ACHN (cell line): Measurements from ENCODE around the gene ALX3.
A peak's percentile ranks its signal among the peaks of the same experiment; 100 is the strongest.
"Not testable (repeated sequence)": the region's sequence is repeated elsewhere in the genome, so short reads cannot be mapped to it uniquely, and the experiment has no call there.

Experiments used
- DNase-seq: peaks from one replicate; pipeline ENCODE4 v3.0.0-alpha.2; 2015
- in situ Hi-C: cut with HindIII; loops from 2 replicates; pipeline ENCODE4 v1.10.0; 2017; ENCODE audit warnings: low sequenced_read_pairs, low pct_ligation_motif_present, low pct_unique_long_range_greater_than_20kb

The ALX3 gene

GRCh38 chr1:110030687-110031086 is 39.8 kb downstream of the ALX3 start:
- DNase-seq, in situ Hi-C loops: not testable (repeated sequence)

GRCh38 chr1:110024613-110025012 is 45.9 kb downstream of the ALX3 start:
- in situ Hi-C loops, result no loop called here

DNA sequence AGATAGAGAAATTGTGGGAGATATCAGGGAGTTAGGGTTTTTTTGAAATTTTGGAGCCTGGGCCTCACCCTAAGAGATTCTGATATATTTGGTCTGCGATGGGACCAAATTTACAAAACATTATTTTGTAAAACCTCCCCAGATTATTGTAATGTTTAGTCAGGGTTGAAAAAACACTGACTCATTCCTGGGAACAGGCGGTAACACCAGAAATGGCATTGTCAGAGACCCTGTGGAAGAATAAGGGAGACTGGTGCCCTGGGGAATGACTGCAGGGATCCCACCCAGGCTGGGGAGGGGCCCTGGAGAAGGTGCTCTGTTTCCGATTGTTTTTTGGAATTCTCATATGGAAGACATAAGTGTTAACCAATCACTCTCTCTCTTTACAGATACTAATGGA is 49.2 kb downstream of the ALX3 start:
- in situ Hi-C loops, result no loop called here
- DNase-seq, result no peak

More at GRCh38 chr1:110024613-110025012, 45.9 kb downstream of the ALX3 start:
- no peak for DNase-seq

- in situ Hi-C loops, result no loop called here
- DNase-seq, result no peak
Measured at GRCh38 chr1:110019770-110020169, 50.7 kb downstream of the ALX3 start.

GRCh38 chr1:110018396-110018795 is 52.1 kb downstream of the ALX3 start:
- in situ Hi-C loops, result no loop called here

DNA sequence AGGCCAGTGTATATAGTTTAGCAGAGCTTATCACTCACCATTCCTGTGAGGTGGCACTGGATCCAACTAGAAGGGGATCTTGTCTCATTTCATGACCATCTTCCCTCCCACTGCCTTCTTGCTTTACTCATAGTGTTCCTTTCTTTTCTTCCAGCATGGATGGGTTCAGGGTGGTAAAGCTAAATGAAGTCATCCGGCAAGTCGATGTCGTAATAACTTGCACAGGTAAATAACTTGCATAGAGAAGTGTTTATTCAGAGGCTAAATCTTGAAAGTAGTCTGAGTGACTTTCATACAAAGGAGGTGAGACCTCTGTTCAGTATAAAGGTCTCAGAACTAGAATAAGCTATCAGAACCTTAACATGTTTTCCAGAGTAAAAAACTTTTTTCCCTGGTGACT is 52.7 kb downstream of the ALX3 start:
- no peak for DNase-seq
- in situ Hi-C loops, result no loop called here

More at GRCh38 chr1:110018396-110018795, 52.1 kb downstream of the ALX3 start:
- DNase-seq, result no peak

DNA sequence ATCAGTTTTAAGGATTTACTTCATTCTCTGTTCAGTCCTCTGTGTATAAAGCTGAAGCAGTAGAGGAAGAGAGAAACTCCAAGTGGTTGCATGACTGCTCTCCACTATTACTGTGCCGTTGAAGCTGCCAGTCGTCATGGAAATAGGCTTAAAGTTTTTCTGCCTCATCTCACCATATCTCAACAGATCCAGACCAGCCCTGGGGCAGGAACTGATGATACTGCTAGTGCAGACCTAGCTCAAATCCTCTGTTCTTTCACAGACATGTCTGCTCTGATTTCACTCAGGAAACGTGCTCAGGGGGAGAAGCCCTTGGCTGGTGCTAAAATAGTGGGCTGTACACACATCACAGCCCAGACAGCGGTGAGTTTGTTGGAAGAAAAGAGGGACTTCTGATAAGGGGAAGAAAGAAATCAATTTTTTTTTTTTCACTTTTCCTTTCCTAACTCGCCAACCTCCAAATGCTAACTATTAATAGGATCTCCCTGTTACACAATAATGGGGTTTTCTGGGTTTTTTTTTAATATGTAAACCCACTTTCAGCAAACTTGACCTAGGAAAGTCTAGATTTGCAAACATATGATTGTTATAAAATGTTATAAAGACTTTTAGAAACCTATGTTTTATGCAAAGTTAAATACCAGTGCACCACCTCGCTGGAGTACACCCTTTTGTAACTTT is 58.2 kb downstream of the ALX3 start:
- in situ Hi-C loops, result no loop called here
- DNase-seq, result no peak

DNA sequence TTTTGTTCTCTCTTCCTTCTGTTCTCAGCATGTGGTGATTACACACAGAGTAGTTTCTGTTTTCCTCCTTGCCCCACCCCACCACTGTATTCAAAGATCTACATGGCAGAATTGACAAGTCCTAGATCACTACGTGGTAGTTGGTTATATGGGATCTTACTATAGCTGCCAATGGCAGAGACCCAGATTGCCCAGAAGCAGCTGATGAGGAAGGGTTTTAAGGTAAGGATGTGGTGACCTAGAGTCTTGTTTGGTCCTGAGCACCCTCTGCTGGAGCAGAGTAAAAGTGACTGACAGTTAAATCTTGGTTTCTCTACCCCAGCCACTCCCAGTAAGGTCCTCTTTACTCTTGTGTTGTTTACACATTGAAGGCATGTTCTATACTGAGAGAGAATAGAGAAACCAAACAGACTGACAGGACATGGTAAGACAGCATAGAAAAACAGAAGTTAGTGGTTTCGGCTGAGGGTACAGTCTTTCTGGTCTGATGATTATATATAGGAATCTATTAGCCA is 58.9 kb downstream of the ALX3 start:
- in situ Hi-C loops, result no loop called here
- peak; percentile 49 for DNase-seq
